ENCODE data around the gene MYO16.

- TF ChIP-seq POLR2A (IDR thresholded peaks at IDR 0.05; ENCODE audit: low read depth, low read length) (no peak), POLR2AphosphoS5 (IDR thresholded peaks at IDR 0.05; ENCODE audit: low read depth, low read length) (no peak), TAF1 (IDR thresholded peaks at IDR 0.05; ENCODE audit: low read depth, low read length) (no peak), SPI1 (IDR thresholded peaks at IDR 0.05; ENCODE audit: low read depth, low read length) (no peak), PAX5 (IDR thresholded peaks at IDR 0.05; ENCODE audit: insufficient read depth, low read length, severe bottlenecking) (no peak)
Observed at GRCh38 chr13:108812165-108812564, 182.8 kb downstream of the MYO16 start.

Data from GM12891 (cell line).